ENCODE results near the gene DAAM1.
A peak's percentile ranks its signal among the peaks of the same experiment; 100 is the strongest.

Gene DAAM1

GRCh38 chr14:59261334-59261733 is 72.9 kb downstream of the DAAM1 start:
- TF ChIP-seq CTCF (conservative IDR thresholded peaks at IDR 0.05; ENCODE audit: low read length): no peak
- no peak for TF ChIP-seq EZH2phosphoT487 (IDR thresholded peaks at IDR 0.05; ENCODE audit: borderline replicate concordance)
- H3K4me1 ChIP-seq (ENCODE audit: insufficient read depth, low read length, poor library complexity, severe bottlenecking): peaks cover 11% of the 10 kb centered on the region
- no peaks in the 10 kb centered on the region for H3K79me2 ChIP-seq (ENCODE audit: insufficient read depth, low read length)

GRCh38 chr14:59262717-59263454 is 74.4 kb downstream of the DAAM1 start:
- no peak overlapping the region for H3K4me3 ChIP-seq (ENCODE audit: low read length, poor library complexity, severe bottlenecking)
- H4K20me1 ChIP-seq (ENCODE audit: insufficient read depth, low read length, poor library complexity, severe bottlenecking): no peaks in the 10 kb centered on the region
- TF ChIP-seq CTCF (conservative IDR thresholded peaks at IDR 0.05; ENCODE audit: low read length) (peak; percentile 51; the same call in 1 of the 2 replicates), EZH2phosphoT487 (IDR thresholded peaks at IDR 0.05; ENCODE audit: borderline replicate concordance) (no peak)
- no peaks in the 10 kb centered on the region for H3K79me2 ChIP-seq (ENCODE audit: insufficient read depth, low read length)
- no peak overlapping the region for H2AFZ ChIP-seq (ENCODE audit: low read length)
- H3F3A ChIP-seq (ENCODE audit: low read depth): no peaks in the 10 kb centered on the region
- no peak overlapping the region for H3K9ac ChIP-seq (ENCODE audit: low read depth, low read length, poor library complexity, severe bottlenecking)
- no peaks in the 10 kb centered on the region for H3K9me3 ChIP-seq (ENCODE audit: insufficient read depth, low read depth, low read length)
- peaks cover 11% of the 10 kb centered on the region for H3K4me1 ChIP-seq (ENCODE audit: insufficient read depth, low read length, poor library complexity, severe bottlenecking)
- no peak overlapping the region for H3K4me2 ChIP-seq (ENCODE audit: low read depth, low read length, poor library complexity, severe bottlenecking)
- H3K27me3 ChIP-seq (ENCODE audit: insufficient read depth, low read length, poor library complexity, severe bottlenecking): no peaks in the 10 kb centered on the region
- H3K9me2 ChIP-seq (replicated peaks; ENCODE audit: low read depth, low read length): no peaks in the 10 kb centered on the region
- H3K36me3 ChIP-seq (ENCODE audit: insufficient read depth, low read length): peaks cover 12% of the 10 kb centered on the region; the same call in 1 of the 2 replicates

More at GRCh38 chr14:59261334-59261733, 72.9 kb downstream of the DAAM1 start:
- no peaks in the 10 kb centered on the region for H3K9me3 ChIP-seq (ENCODE audit: insufficient read depth, low read depth, low read length)
- H3K36me3 ChIP-seq (ENCODE audit: insufficient read depth, low read length): peaks cover 12% of the 10 kb centered on the region; the same call in 1 of the 2 replicates
- no peaks in the 10 kb centered on the region for H3K27me3 ChIP-seq (ENCODE audit: insufficient read depth, low read length, poor library complexity, severe bottlenecking)
- no peak overlapping the region for H3K4me2 ChIP-seq (ENCODE audit: low read depth, low read length, poor library complexity, severe bottlenecking)
- H4K20me1 ChIP-seq (ENCODE audit: insufficient read depth, low read length, poor library complexity, severe bottlenecking): no peaks in the 10 kb centered on the region
- H2AFZ ChIP-seq (ENCODE audit: low read length): no peak overlapping the region
- H3K9ac ChIP-seq (ENCODE audit: low read depth, low read length, poor library complexity, severe bottlenecking): no peak overlapping the region
- no peak overlapping the region for H3K4me3 ChIP-seq (ENCODE audit: low read length, poor library complexity, severe bottlenecking)
- H3F3A ChIP-seq (ENCODE audit: low read depth): no peaks in the 10 kb centered on the region
- H3K9me2 ChIP-seq (replicated peaks; ENCODE audit: low read depth, low read length): no peaks in the 10 kb centered on the region

- Histone ChIP-seq H3K9ac (ENCODE audit: low read depth, low read length, poor library complexity, severe bottlenecking) (no peak overlapping the region), H3K9me2 (replicated peaks; ENCODE audit: low read depth, low read length) (no peaks in the 10 kb centered on the region), H3K4me2 (ENCODE audit: low read depth, low read length, poor library complexity, severe bottlenecking) (no peak overlapping the region), H3K4me1 (ENCODE audit: insufficient read depth, low read length, poor library complexity, severe bottlenecking) (peaks cover 6% of the 10 kb centered on the region), H4K20me1 (ENCODE audit: insufficient read depth, low read length, poor library complexity, severe bottlenecking) (no peaks in the 10 kb centered on the region), H3K79me2 (ENCODE audit: insufficient read depth, low read length) (no peaks in the 10 kb centered on the region), H3K9me3 (ENCODE audit: insufficient read depth, low read depth, low read length) (no peaks in the 10 kb centered on the region), H3K4me3 (ENCODE audit: low read length, poor library complexity, severe bottlenecking) (no peak overlapping the region), H3F3A (ENCODE audit: low read depth) (no peaks in the 10 kb centered on the region), H2AFZ (ENCODE audit: low read length) (no peak overlapping the region), H3K27me3 (ENCODE audit: insufficient read depth, low read length, poor library complexity, severe bottlenecking) (no peaks in the 10 kb centered on the region), H3K36me3 (ENCODE audit: insufficient read depth, low read length) (peaks cover 12% of the 10 kb centered on the region; the same call in 1 of the 2 replicates)
- no peak for TF ChIP-seq EZH2phosphoT487 (IDR thresholded peaks at IDR 0.05; ENCODE audit: borderline replicate concordance)
These were observed 77.3 kb downstream of the DAAM1 start for GRCh38 chr14:59265808-59266207.
